ENCODE results near the gene LAMC3. TPM values are rescaled to one million over a fixed set of nuclear protein-coding genes. Genes with fewer than 3 reads are reported as not detected.

The LAMC3 gene
- total RNA-seq, 6 experiments from 2014 or later: 2.7 to 14.3 (median 3.7) TPM

DNA sequence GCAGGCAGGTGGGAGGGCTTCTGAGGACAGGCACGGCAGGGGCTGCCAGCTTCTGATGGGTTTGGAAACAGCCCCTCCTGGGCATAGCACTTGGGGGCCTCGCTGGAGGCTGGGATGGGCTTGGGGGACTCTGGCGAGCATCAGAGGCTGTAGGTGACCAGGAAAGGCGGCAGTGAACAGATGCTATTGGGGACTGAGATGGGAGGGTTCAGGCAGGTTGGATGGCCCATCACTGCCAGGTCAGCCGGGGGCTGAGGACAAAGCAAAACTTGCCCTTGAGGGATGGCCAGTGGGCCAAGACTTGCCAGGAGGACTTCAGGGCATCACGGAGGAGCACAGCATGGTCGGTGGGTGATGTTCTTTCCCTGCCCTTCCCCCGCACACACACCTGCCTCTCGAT lies 94.0 kb downstream of the LAMC3 start:
- no peak overlapping the region for H3K27ac ChIP-seq
- H3K4me1 ChIP-seq: no peaks in the 10 kb centered on the region
- no peak for DNase-seq
- H3K36me3 ChIP-seq: no peaks in the 10 kb centered on the region
- ATAC-seq: no peak
- 33% methylated on average over 1 of the region's 9 CpGs for WGBS (ENCODE audit: insufficient coverage, low coverage, low lambda C conversion rate, missing lambda C conversion rate)
- no peaks in the 10 kb centered on the region for H3K9me3 ChIP-seq
- TF ChIP-seq CTCF (IDR thresholded peaks at IDR 0.05): no peak
- TF ChIP-seq POLR2A (IDR thresholded peaks at IDR 0.05): no peak
- no peak overlapping the region for H3K4me3 ChIP-seq
- intact Hi-C loops (cut with DNase I): no loop called here
- no peaks in the 10 kb centered on the region for H3K27me3 ChIP-seq

- TF ChIP-seq CTCF (IDR thresholded peaks at IDR 0.05): no peak
- TF ChIP-seq POLR2A (IDR thresholded peaks at IDR 0.05): no peak
- H3K4me1 ChIP-seq: no peaks in the 10 kb centered on the region
- no peaks in the 10 kb centered on the region for H3K9me3 ChIP-seq
- no peaks in the 10 kb centered on the region for H3K27me3 ChIP-seq
- H3K4me3 ChIP-seq: no peak overlapping the region
- intact Hi-C loops (cut with DNase I): no loop called here
- H3K27ac ChIP-seq: no peak overlapping the region
- ATAC-seq: no peak
- WGBS (ENCODE audit: insufficient coverage, low coverage, low lambda C conversion rate, missing lambda C conversion rate): 50% methylated on average over 1 of the region's 3 CpGs
- no peak for DNase-seq
- no peaks in the 10 kb centered on the region for H3K36me3 ChIP-seq
Measured at GRCh38 chr9:131103535-131103934, 94.6 kb downstream of the LAMC3 start.

DNA sequence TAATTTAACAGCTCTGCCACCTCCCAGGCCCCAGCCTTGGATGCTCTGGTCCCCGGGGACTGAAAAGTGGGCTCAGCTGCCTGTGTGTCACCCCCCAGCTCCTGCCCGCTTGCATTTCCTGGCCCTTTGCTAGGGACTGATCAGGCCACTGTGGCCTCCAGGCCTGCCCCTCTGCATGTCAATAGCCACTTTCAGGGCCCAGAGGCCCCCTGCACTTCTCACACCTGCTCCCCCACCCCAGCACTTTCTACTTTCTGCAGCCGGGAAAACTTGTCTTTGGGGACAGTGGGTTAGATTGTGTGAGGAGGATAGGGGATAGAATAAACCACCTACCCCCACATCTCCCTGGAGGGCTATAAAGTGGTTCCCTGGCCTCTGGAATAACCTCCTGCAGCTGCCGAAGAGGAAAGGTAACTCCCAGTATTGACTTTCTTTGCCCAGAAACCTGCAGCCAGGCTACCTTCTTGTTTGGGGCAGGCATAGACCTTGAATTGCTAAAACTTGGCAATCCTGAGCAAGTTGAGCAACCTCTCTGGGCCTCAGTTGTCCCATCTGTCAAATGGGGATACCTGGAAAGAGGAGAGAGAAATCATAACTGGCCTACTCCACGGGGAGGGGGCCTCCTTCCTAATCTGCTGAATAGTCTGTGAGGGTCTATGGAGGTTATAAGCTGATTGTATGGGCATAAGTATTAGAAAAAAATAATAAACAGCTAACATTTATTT lies 95.2 kb downstream of the LAMC3 start:
- Histone ChIP-seq H3K9me3 (no peaks in the 10 kb centered on the region), H3K4me1 (no peaks in the 10 kb centered on the region), H3K27me3 (no peaks in the 10 kb centered on the region), H3K4me3 (no peak overlapping the region), H3K27ac (no peak overlapping the region), H3K36me3 (no peaks in the 10 kb centered on the region)
- no peak for TF ChIP-seq POLR2A (IDR thresholded peaks at IDR 0.05)
- no peak for TF ChIP-seq CTCF (IDR thresholded peaks at IDR 0.05)
- ATAC-seq: no peak
- 55% methylated on average over 3 of the region's 5 CpGs for WGBS (ENCODE audit: insufficient coverage, low coverage, low lambda C conversion rate, missing lambda C conversion rate)
- no peak for DNase-seq
- intact Hi-C loops (cut with DNase I): no loop called here

GRCh38 chr9:131105952-131106351 lies 97.0 kb downstream of the LAMC3 start:
- intact Hi-C loops (cut with DNase I): no loop called here
- 74% methylated on average over 7 of the region's 8 CpGs for whole genome bisulfite sequencing (ENCODE audit: insufficient coverage, low coverage, low lambda C conversion rate, missing lambda C conversion rate)
- Histone ChIP-seq H3K27me3 (no peaks in the 10 kb centered on the region), H3K4me1 (no peaks in the 10 kb centered on the region), H3K4me3 (no peak overlapping the region), H3K36me3 (no peaks in the 10 kb centered on the region), H3K27ac (no peak overlapping the region), H3K9me3 (no peaks in the 10 kb centered on the region)
- TF ChIP-seq POLR2A (IDR thresholded peaks at IDR 0.05): no peak
- TF ChIP-seq CTCF (IDR thresholded peaks at IDR 0.05): no peak
- DNase-seq (no peak), ATAC-seq (no peak)

Data from right lobe of liver (tissue), 6 donors.